Choroid plexus epithelial cell (primary cell): ENCODE measurements around the gene UMPS.

Experiments used
- DNase-seq: peaks from one replicate; pipeline ENCODE4 v3.0.0-alpha.2; 2010; ENCODE audit warnings: low read depth
- H3K4me3 ChIP-seq: 2 replicates; pipeline ENCODE4 v1.5.1; 2011; ENCODE audit warnings: low read depth, mild to moderate bottlenecking, control low read depth, low read length, moderate library complexity
- TF ChIP-seq, protein P1 (sequence below): conservative IDR thresholded peaks from 2 replicates; pipeline ENCODE4 v1.5.1; 2011; ENCODE audit warnings: low read depth, mild to moderate bottlenecking, control low read depth, inconsistent platforms, low read length, moderate library complexity

UMPS gene

GRCh38 chr3:124762661-124763011 is 32.4 kb downstream of the UMPS start:
- DNase-seq: no peak
- TF ChIP-seq, protein P1, sequence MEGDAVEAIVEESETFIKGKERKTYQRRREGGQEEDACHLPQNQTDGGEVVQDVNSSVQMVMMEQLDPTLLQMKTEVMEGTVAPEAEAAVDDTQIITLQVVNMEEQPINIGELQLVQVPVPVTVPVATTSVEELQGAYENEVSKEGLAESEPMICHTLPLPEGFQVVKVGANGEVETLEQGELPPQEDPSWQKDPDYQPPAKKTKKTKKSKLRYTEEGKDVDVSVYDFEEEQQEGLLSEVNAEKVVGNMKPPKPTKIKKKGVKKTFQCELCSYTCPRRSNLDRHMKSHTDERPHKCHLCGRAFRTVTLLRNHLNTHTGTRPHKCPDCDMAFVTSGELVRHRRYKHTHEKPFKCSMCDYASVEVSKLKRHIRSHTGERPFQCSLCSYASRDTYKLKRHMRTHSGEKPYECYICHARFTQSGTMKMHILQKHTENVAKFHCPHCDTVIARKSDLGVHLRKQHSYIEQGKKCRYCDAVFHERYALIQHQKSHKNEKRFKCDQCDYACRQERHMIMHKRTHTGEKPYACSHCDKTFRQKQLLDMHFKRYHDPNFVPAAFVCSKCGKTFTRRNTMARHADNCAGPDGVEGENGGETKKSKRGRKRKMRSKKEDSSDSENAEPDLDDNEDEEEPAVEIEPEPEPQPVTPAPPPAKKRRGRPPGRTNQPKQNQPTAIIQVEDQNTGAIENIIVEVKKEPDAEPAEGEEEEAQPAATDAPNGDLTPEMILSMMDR: no peak

GRCh38 chr3:124763206-124763605 is 33.0 kb downstream of the UMPS start:
- H3K4me3 ChIP-seq: no peak overlapping the region
- DNase-seq: no peak
- TF ChIP-seq, protein P1: no peak

More at GRCh38 chr3:124762661-124763011, 32.4 kb downstream of the UMPS start:
- no peak overlapping the region for H3K4me3 ChIP-seq

DNA sequence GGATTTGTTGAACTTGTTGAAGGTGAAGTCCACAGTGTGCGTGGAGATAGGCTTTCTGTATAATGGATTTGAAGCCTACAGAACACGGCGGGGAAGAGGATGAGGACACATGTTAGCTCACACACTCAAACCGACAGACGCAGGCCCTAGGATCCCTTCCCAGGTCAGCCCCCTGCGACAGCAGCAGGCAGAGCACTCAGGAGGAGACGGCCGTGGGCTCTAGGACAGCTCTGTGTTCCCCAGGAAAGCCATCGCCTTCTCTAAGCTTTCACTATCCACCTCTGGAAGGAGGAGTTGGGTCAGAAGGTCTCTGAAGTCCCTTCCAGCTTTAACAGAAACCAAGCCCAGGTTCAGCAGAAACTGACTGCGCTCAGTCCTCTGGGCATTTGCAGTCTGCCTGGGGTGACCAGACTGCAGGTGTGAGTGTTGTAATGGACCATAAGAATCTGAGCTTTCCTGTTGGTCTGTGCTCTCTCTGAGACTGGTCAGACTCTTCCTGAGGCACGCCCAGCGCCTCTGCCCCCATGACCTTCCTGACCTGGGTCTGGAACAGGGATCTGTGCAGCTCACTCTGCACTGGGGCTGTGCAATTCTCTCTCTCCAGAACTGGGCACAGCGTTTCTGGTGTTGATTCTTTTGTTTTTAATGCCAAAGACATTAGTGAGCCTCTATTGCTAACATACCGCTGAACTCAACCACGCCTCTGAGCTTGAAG is 33.5 kb downstream of the UMPS start:
- no peak overlapping the region for H3K4me3 ChIP-seq
- TF ChIP-seq, protein P1: no peak
- no peak for DNase-seq

DNA sequence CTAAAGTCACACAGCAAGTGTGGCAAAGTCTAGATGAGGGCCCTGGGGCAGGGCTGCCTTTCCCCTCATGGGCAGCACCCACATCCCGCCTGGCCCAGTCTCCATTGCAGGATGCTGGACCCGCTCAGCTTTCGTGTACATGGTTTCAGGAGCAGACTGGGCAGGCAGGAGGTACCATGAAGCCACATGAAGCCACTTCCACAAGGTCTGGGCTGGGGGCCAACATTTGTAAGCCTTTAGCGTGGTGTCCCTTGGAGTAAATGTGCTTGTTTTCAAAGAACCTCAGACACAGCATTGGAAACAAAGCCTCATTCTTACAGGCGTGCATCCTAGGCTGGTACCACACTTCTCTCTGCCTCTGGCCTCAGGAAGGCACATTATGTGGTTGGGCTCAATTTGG is 34.5 kb downstream of the UMPS start:
- no peak for DNase-seq
- TF ChIP-seq, protein P1: no peak
- no peak overlapping the region for H3K4me3 ChIP-seq

DNA sequence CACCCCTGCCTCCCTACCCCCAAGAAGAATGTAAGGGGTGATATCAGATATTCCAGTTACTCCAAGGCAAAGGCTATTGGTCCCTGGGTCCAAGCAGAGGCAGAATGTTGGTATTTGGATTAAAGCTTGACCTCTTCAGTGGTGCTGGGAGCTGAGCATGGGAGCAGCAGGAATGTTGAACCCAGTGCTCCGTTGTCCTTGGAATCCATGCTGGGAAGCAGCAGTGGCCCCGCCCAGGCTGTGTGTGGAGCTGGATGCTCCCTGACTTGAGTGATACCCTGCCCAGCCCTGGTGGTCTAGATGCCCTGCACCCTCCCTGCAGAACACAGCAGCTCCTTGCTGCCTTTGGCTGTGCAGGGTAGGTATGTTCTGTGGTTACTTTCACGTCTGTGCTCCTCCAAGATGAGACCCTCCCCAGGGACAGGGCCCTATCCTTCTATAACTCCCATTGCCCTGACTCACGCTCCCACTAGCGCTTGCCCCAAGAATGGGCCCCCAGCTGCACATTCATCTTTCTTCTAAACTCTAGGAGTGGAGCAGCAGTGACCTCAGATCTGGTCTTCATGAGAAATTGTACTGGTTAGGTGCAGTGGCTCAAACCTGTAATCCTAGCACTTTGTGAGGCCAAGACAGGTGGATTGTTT is 35.1 kb downstream of the UMPS start:
- DNase-seq: no peak
- TF ChIP-seq, protein P1: no peak
- no peak overlapping the region for H3K4me3 ChIP-seq

- TF ChIP-seq, protein P1: no peak
- DNase-seq: no peak
- H3K4me3 ChIP-seq: no peak overlapping the region
Observed at GRCh38 chr3:124766113-124767095, 36.2 kb downstream of the UMPS start.
